Fibroblast of the conjunctiva (primary cell): ENCODE data around the gene C12orf76.

ENCODE experiments used
- DNase-seq: peaks from one replicate; pipeline ENCODE4 v3.0.0-alpha.2; 2010; ENCODE audit warnings: low read depth

Gene C12orf76

DNA sequence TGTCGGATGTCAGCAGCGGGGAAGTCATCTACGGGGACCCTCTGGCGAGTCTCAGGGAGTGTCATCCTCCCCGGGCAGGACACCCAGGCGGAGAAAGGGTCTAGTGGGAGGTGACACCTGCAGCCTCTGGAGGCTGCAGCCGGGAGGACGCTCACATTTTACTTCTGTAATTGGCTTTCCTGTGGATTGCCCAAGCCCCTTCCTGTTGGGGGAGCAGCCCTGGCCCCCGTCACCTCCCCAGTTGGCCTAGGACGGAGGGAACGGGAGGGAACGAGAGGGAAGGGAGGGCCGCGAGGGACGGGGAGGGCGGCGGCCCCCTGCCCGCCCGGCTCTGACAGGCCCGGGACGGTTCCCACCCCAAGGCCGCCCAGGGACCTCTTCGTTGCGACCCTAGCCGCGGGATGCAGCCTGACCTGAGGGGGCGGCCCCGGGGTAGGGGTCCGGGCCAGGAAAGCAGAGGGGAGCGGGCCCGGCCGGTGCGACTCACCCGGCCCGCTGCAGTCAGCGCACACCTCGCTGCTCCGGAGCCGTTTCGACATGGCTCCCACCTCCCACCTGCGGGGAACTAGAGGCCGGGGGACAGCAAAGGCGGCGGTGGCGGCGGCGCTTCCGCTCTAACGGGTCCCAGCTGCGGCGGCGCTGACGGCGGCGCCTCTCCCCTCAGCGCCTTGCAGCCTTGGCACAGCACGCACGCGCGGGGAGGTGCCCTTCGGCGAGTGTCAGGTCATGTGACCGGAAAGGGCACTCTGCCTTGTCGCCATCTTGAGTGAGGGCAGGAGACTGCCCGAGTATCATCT, 52.4 kb downstream of the C12orf76 start, which contains the start of gene GIT2:
Gene GIT2, minus strand, starts transcription at position 683 of the 797 bp plus-strand sequence. Its CDS starts 144 bp downstream, at position 539.
- DNase-seq: peak; percentile 84

DNA sequence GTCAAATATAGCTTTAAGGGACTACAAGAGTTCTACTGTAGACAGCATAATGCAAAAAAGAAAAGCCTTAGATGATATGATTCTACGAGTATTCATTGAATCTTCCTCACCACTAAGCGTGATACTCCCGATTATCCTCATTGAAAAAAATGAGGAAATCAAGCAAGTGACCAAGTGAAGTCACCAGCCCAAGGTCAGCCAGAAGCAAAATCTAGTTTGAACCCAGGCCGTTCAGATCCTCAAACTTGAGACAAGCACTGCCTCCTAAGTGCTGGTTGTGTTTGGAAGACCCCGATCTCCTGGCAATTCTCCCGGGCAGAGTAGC, 53.0 kb downstream of the C12orf76 start:
- DNase-seq: no peak

DNA sequence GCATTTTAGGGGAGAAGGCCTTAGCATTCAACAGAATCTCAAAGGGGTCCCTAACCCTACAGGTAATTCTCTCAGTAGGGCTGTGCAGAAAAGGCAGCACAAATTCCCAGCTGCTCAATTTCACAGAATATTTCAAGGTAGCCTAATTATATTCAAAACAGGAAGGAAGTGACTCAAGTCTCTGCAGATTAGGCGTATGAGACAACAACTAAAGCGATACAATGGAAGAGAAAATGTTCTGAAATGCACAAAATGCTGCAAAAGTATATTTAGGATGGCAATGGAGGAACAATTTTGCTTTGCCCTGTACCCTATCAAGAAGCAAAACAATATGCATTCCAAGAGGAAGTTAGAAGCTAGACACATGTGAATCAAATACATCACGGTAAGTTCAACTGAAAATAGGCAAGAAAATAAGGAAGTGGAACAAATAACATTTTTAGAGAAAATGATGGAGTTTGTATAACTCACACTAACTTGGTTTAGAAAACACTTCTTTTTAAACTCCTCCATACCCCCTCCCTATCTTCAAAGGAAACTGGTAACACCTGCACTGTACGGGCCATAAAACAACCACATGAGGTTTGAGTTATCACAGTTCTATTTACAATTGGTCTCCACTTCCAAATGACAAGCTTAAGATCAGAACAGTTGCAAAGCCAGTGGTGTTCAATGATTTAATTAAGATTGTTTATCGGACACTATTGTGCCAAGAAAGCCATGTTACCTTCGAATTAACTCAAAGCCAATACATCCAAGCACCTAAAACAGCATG, 53.7 kb downstream of the C12orf76 start:
- no peak for DNase-seq

GRCh38 chr12:109993091-109993490, 55.2 kb downstream of the C12orf76 start:
- DNase-seq: no peak

DNA sequence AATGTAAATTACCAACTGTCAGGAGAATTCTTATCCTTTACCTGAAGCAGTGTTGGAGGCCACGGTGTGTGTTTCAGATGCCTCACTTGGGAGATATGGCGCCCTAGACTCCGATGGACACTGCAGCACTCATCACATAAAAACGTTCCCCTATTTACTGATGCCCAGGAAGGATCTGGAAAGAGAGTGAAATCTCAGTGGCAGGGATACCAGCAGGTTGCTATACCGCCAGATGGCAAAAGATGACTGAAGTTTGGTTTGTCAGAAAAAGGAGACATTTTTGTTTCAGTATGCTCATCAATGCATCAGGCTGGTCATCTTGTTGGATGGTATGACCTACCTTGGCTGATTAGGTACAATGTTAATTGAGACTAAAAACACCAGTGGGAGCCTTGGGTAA, 56.7 kb downstream of the C12orf76 start:
- no peak for DNase-seq
